ENCODE results near the gene DOK7.

Gene DOK7

DNA sequence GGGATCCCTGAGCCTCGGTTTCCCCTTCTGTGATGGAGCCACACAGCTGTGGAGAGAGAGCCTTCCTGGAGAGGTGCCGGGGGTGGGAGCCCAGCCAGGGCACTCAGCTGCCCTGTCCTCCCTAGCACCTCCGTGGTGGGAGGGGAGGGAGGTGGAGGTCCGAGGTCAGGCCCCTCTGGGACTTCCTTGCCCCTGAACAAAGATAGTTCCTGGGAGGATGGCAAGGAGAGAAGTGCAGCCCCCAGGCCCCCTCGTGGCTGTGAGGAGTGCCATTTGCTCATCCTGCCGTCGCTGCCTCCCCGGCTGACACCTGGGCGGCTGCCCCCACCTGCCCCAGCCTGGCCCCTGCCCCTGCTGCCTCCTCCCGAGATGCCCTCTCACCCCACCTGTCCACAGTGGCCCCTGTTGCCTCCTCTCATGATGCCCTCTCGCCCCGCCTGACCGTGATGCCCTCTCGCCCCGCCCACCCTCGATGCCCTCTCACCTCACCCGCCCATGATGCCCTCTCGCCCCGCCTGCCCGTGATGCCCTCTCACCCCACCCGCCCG lies 12.7 kb downstream of the DOK7 start:
- Histone ChIP-seq H3K27ac (ENCODE audit: insufficient read depth, low read length, poor library complexity, severe bottlenecking) (no peak overlapping the region), H3K36me3 (ENCODE audit: control insufficient read depth, insufficient read depth, low read length) (no peaks in the 10 kb centered on the region), H3K27me3 (replicated peaks; ENCODE audit: control insufficient read depth, insufficient read depth, low read length, poor library complexity, severe bottlenecking) (peaks cover 7% of the 10 kb centered on the region), H3K4me1 (ENCODE audit: control insufficient read depth, insufficient read depth, low read length, poor library complexity, severe bottlenecking) (no peaks in the 10 kb centered on the region), H3K9me3 (ENCODE audit: control insufficient read depth, low read length) (no peaks in the 10 kb centered on the region), H3K4me3 (ENCODE audit: insufficient read depth, low read depth, low read length, poor library complexity, severe bottlenecking) (no peak overlapping the region)
- DNase-seq, result no peak

DNA sequence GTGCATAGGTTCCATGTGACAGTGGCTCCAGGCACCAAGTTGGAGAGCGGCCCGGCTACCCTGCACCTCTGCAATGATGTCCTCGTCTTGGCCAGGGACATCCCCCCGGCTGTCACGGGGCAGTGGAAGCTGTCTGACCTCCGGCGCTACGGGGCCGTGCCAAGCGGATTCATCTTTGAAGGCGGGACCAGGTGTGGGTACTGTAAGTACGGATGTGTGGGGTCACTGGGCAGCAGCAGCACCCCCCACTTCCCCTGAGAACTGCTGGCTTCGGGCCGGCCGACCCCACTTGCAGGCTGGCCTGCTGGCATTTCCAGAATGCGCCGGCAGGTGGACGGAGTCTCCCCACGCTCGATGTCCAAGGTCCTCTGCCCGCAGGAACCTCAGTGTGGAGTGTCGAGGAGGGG lies 13.2 kb downstream of the DOK7 start:
- H3K9me3 ChIP-seq (ENCODE audit: control insufficient read depth, low read length), result no peaks in the 10 kb centered on the region
- H3K27ac ChIP-seq (ENCODE audit: insufficient read depth, low read length, poor library complexity, severe bottlenecking), result no peak overlapping the region
- H3K36me3 ChIP-seq (ENCODE audit: control insufficient read depth, insufficient read depth, low read length), result no peaks in the 10 kb centered on the region
- DNase-seq, result no peak
- peaks cover 13% of the 10 kb centered on the region for H3K27me3 ChIP-seq (replicated peaks; ENCODE audit: control insufficient read depth, insufficient read depth, low read length, poor library complexity, severe bottlenecking)
- no peak overlapping the region for H3K4me3 ChIP-seq (ENCODE audit: insufficient read depth, low read depth, low read length, poor library complexity, severe bottlenecking)
- H3K4me1 ChIP-seq (ENCODE audit: control insufficient read depth, insufficient read depth, low read length, poor library complexity, severe bottlenecking), result no peaks in the 10 kb centered on the region

GRCh38 chr4:3476936-3477749 lies 14.0 kb downstream of the DOK7 start:
- H3K9me3 ChIP-seq (ENCODE audit: control insufficient read depth, low read length), result no peaks in the 10 kb centered on the region
- H3K4me1 ChIP-seq (ENCODE audit: control insufficient read depth, insufficient read depth, low read length, poor library complexity, severe bottlenecking), result no peaks in the 10 kb centered on the region
- no peaks in the 10 kb centered on the region for H3K36me3 ChIP-seq (ENCODE audit: control insufficient read depth, insufficient read depth, low read length)
- no peak overlapping the region for H3K4me3 ChIP-seq (ENCODE audit: insufficient read depth, low read depth, low read length, poor library complexity, severe bottlenecking)
- H3K27ac ChIP-seq (ENCODE audit: insufficient read depth, low read length, poor library complexity, severe bottlenecking), result no peak overlapping the region
- peaks cover 14% of the 10 kb centered on the region for H3K27me3 ChIP-seq (replicated peaks; ENCODE audit: control insufficient read depth, insufficient read depth, low read length, poor library complexity, severe bottlenecking)
- no peak for DNase-seq

- no peak overlapping the region for H3K4me3 ChIP-seq (ENCODE audit: insufficient read depth, low read depth, low read length, poor library complexity, severe bottlenecking)
- no peak for DNase-seq
- H3K27me3 ChIP-seq (replicated peaks; ENCODE audit: control insufficient read depth, insufficient read depth, low read length, poor library complexity, severe bottlenecking), result peaks cover 14% of the 10 kb centered on the region
- H3K9me3 ChIP-seq (ENCODE audit: control insufficient read depth, low read length), result no peaks in the 10 kb centered on the region
- no peaks in the 10 kb centered on the region for H3K36me3 ChIP-seq (ENCODE audit: control insufficient read depth, insufficient read depth, low read length)
- H3K4me1 ChIP-seq (ENCODE audit: control insufficient read depth, insufficient read depth, low read length, poor library complexity, severe bottlenecking), result no peaks in the 10 kb centered on the region
- H3K27ac ChIP-seq (ENCODE audit: insufficient read depth, low read length, poor library complexity, severe bottlenecking), result no peak overlapping the region
Measured at GRCh38 chr4:3477750-3478430, 14.8 kb downstream of the DOK7 start.

DNA sequence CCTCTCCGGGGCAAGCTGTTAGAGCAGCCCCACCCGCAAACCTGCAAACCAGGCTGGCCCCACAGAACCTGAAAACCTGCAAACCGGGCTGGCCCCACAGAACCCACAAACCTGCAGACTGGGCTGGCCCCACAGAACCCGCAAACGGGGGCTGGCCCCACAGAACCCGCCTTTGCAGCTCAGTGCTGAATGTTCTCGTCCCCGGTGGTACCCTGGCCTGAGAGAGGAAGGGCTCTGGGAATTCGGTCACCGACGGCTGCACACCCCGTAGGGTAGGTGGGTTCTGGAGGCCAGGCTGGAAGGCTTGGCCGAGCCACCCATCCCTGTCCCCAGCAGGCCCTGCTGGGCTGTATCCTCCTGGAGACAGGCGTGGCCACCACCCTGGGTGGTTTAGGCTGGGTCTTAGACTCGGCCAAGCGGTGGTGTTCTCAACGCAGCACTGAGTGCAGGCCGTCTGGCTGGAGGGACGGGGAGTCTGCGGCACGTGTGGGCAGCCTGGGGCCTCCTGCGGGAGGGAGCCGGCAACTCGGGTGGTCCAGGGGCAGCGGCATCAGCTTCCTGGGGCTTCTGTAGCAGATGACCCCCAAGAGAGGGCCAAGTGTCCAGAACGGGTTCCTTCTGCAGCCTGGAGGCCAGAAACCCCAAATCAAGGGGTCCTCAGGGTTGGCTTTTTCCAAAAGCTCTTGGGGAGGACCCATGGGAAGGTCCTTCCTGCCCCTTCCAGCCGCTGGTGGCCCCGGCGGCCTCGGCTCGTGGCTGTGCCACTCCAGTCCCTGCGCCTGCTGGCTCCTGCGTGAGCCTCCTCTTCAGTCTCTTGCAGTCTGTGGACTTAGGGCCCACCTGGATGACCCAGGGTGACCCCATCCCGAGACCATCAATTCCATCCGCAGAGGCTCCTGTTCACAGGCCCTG lies 15.6 kb downstream of the DOK7 start:
- no peak overlapping the region for H3K27ac ChIP-seq (ENCODE audit: insufficient read depth, low read length, poor library complexity, severe bottlenecking)
- no peak for DNase-seq
- H3K4me3 ChIP-seq (ENCODE audit: insufficient read depth, low read depth, low read length, poor library complexity, severe bottlenecking), result no peak overlapping the region
- no peaks in the 10 kb centered on the region for H3K9me3 ChIP-seq (ENCODE audit: control insufficient read depth, low read length)
- H3K4me1 ChIP-seq (ENCODE audit: control insufficient read depth, insufficient read depth, low read length, poor library complexity, severe bottlenecking), result no peaks in the 10 kb centered on the region
- H3K36me3 ChIP-seq (ENCODE audit: control insufficient read depth, insufficient read depth, low read length), result no peaks in the 10 kb centered on the region
- H3K27me3 ChIP-seq (replicated peaks; ENCODE audit: control insufficient read depth, insufficient read depth, low read length, poor library complexity, severe bottlenecking), result peaks cover 14% of the 10 kb centered on the region

DNA sequence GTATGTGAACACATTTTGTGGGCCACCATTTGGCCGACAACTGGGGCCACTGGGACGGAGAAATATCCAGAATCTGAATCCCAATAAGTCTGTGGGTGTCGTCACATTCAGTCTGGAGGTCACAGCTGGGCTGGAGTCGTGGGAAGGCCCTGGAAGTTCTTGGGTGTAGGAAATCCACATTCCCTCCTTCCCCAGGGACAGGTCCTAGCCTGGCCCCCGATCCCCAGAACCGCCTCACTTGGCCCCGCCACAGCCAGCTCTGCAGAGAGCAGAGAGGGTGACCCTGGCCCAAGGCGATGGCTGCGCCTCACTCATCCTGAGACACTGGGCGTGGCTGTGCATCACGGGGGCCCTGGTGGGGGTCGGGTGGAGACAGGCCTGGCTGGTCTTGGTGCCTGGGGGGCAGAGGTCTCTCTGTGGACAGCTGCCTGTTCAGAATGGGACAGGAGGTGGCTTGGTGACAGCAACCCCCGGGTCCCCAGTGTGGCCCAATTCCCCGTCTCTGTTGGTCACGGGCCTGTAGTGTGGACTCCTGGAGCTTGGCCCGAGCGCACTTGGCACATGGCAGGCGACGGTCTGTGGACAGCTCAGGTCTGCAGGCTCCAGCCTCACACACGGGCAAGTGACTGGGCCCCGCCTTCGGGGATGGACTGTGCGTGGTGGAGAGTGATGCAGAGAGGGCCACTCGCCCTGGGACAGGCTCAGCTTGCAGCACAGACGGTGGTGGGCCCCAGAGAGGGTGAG lies 16.4 kb downstream of the DOK7 start:
- Histone ChIP-seq H3K4me3 (ENCODE audit: insufficient read depth, low read depth, low read length, poor library complexity, severe bottlenecking) (no peak overlapping the region), H3K4me1 (ENCODE audit: control insufficient read depth, insufficient read depth, low read length, poor library complexity, severe bottlenecking) (peaks cover 2% of the 10 kb centered on the region), H3K9me3 (ENCODE audit: control insufficient read depth, low read length) (no peaks in the 10 kb centered on the region), H3K36me3 (ENCODE audit: control insufficient read depth, insufficient read depth, low read length) (no peaks in the 10 kb centered on the region), H3K27me3 (replicated peaks; ENCODE audit: control insufficient read depth, insufficient read depth, low read length, poor library complexity, severe bottlenecking) (peaks cover 14% of the 10 kb centered on the region), H3K27ac (ENCODE audit: insufficient read depth, low read length, poor library complexity, severe bottlenecking) (no peak overlapping the region)
- DNase-seq, result no peak

GRCh38 chr4:3480528-3481112 lies 17.5 kb downstream of the DOK7 start:
- Histone ChIP-seq H3K9me3 (ENCODE audit: control insufficient read depth, low read length) (no peaks in the 10 kb centered on the region), H3K27me3 (replicated peaks; ENCODE audit: control insufficient read depth, insufficient read depth, low read length, poor library complexity, severe bottlenecking) (peaks cover 14% of the 10 kb centered on the region), H3K4me3 (ENCODE audit: insufficient read depth, low read depth, low read length, poor library complexity, severe bottlenecking) (no peak overlapping the region), H3K27ac (ENCODE audit: insufficient read depth, low read length, poor library complexity, severe bottlenecking) (no peak overlapping the region), H3K36me3 (ENCODE audit: control insufficient read depth, insufficient read depth, low read length) (no peaks in the 10 kb centered on the region), H3K4me1 (ENCODE audit: control insufficient read depth, insufficient read depth, low read length, poor library complexity, severe bottlenecking) (peaks cover 10% of the 10 kb centered on the region)
- peak; percentile 32 to 53 (median 37) for DNase-seq

- no peak overlapping the region for H3K27ac ChIP-seq (ENCODE audit: insufficient read depth, low read length, poor library complexity, severe bottlenecking)
- H3K4me3 ChIP-seq (ENCODE audit: insufficient read depth, low read depth, low read length, poor library complexity, severe bottlenecking), result no peak overlapping the region
- no peaks in the 10 kb centered on the region for H3K9me3 ChIP-seq (ENCODE audit: control insufficient read depth, low read length)
- no peaks in the 10 kb centered on the region for H3K36me3 ChIP-seq (ENCODE audit: control insufficient read depth, insufficient read depth, low read length)
- peaks cover 14% of the 10 kb centered on the region for H3K27me3 ChIP-seq (replicated peaks; ENCODE audit: control insufficient read depth, insufficient read depth, low read length, poor library complexity, severe bottlenecking)
- H3K4me1 ChIP-seq (ENCODE audit: control insufficient read depth, insufficient read depth, low read length, poor library complexity, severe bottlenecking), result peaks cover 10% of the 10 kb centered on the region
- no peak for DNase-seq
Measured at GRCh38 chr4:3481113-3481531, 18.0 kb downstream of the DOK7 start.

DNA sequence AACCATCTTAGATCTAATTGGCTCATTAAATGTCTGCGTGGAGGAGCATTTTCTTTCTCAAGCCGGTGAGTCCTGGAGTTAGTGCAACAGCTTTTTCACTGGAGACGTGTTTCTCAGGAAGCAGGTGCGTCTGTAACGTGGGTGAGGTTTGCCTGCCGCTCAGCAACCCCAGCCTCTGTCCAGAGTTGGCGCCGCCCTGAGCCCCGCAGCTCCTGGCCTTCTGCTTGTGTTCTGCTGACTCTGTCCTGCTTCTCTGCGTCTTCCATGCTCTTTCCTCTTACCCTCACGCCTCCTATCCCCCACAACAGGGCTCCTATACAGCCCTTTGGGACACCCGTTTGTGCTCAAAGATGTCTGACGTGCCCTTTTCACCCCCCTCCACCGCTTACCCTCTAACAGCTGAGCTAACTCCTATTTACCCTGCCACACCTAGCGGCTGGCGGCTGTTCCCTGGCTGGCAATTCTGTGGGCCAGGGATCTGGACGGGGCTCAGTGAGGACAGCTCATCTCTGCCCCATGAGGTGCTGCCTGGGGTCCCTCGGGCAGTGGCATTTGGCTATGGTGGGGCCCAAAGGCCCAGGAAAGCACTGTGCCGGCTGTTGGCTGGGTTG lies 18.8 kb downstream of the DOK7 start:
- H3K27me3 ChIP-seq (replicated peaks; ENCODE audit: control insufficient read depth, insufficient read depth, low read length, poor library complexity, severe bottlenecking), result peaks cover 14% of the 10 kb centered on the region
- H3K27ac ChIP-seq (ENCODE audit: insufficient read depth, low read length, poor library complexity, severe bottlenecking), result no peak overlapping the region
- H3K4me1 ChIP-seq (ENCODE audit: control insufficient read depth, insufficient read depth, low read length, poor library complexity, severe bottlenecking), result peaks cover 10% of the 10 kb centered on the region
- H3K9me3 ChIP-seq (ENCODE audit: control insufficient read depth, low read length), result no peaks in the 10 kb centered on the region
- H3K36me3 ChIP-seq (ENCODE audit: control insufficient read depth, insufficient read depth, low read length), result no peaks in the 10 kb centered on the region
- DNase-seq, result no peak
- no peak overlapping the region for H3K4me3 ChIP-seq (ENCODE audit: insufficient read depth, low read depth, low read length, poor library complexity, severe bottlenecking)
